ENCODE results near the gene HTR3D. TPM values are rescaled to one million over a fixed set of nuclear protein-coding genes. Genes with fewer than 3 reads are reported as not detected.
"Not testable (repeated sequence)": the region's sequence is repeated elsewhere in the genome, so short reads cannot be mapped to it uniquely, and the experiment has no call there.

Gene HTR3D
- total RNA-seq, 1 donor from 2014 or later = 0.10 TPM

DNA sequence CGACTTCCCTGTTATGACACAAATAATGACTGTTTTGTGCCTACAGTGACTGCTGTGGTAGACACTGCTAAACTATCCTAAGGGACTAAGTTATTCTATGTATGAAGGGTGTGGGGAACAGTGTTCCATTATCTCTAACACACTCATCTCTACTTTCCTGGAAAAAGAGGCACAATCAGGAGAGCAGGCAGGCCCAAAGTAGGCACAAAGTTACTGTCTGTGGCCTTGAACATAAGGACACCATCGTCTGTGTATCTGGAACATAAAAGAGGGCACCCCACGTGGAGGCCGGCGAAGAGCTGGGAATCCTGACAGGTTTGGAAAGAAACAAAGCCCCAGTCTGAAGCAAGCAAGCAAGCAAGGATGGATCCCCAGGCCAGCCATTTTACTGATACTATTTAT is 15.4 kb upstream of the HTR3D start:
- DNase-seq (ENCODE audit: low read depth) = no peak

DNA sequence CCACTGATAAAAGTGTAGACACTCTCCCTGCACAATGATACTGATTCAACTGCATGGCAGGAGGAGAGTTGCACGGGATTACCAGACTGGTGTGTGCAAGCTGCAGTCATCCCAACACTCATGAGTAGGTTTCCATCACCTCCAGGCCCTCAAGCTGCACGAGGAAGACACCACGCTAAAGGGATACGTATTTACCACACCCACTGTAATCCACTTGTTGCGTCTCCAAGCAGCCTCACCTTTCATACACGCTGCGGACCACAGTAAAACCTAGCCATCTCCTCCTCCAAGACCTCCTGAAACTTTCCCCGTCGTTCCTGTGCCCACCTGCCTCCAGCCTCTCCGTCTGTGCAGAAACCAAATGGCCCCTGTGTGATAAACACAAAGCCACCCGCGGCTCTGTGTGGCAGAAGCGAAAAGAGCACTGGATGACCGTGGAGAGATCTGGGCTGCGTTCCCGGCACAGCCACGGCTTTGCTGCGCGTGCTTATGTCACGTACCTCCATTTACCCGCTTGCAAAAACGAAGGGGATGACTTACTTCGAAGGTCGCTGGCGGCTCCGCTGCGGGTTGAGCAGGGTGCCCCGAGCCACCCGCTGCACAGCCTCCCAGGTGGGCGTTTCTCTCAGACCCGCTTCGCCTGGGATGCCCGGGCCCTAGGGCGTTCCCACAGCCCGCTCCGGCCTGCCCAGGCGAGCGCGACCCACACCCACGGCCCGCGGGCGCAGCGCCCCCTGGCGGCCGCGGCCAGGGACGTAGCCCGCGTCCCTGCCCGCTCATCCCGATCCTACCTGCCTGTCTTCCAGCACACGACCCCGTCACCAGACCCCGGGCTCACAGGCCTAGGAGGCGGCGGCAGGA is 14.5 kb upstream of the HTR3D start:
- DNase-seq (ENCODE audit: low read depth) = no peak

DNA sequence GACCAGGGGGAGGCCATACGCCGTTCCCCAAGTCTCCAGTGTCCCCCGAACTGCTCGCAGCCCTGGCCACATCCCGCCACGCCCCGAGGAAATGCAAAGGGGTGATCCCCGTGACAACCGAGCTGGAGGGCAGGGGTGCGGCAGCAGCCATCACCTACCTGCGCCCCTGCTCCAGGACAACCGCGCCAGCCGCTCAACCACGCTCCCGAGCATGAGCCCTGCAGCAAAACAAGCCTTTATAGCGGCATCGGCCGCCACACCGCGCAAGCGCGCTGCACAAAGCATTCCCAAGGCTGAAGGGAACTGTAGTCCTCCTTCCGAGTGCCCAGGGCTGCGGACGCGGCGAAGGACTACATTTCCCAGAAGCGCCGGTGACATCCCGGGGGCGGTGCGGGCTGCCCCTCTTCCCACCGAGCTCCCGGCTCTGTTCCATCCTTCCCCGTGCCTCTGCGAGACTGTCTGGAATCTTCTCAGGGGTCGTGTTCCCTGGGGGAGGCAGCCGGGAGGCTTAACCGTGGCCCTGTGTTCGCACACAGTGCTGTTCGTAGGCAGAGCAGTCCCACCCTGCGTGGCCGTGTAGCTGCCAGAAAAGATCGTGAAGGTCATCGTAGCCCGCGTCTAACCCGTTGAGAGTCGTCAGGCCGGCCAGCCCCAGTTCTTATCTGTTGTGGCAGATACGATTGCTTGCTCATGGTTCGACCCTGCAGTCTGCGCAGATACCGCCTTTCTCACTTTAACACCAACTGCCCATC is 13.7 kb upstream of the HTR3D start, which contains the start of gene ABCC5:
Gene ABCC5, minus strand, starts transcription at position 213 of the 752 bp plus-strand sequence. CDS start 3,492 bp downstream, outside the sequence.
- DNase-seq (ENCODE audit: low read depth) = peak; percentile 87

DNA sequence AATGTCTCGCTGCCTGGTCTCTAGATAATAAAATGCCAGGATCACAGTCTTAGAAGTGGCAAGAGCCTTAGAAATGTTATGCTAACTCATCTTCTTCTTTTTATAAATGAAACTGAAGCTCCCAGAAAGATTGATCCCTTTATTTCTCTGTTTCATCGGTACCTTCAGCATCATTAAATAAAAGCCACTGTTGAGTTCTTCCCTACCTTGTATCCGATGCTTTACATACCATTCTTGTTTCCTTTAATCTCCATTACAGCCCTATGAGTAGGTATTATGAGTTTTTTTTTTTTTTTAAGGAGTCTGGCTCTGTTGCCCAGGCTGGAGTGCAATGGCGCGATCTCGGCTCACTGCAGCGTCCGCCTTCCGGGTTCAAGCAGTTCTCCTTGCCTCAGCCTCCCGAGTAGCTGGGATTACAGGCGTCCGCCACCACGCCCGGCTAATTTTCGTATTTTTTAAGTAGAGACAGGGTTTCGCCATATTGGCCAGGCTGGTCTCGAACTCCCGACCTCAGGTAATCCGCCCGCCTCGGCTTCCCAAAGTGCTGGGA is 13.0 kb upstream of the HTR3D start:
- no peak for DNase-seq (ENCODE audit: low read depth)

DNA sequence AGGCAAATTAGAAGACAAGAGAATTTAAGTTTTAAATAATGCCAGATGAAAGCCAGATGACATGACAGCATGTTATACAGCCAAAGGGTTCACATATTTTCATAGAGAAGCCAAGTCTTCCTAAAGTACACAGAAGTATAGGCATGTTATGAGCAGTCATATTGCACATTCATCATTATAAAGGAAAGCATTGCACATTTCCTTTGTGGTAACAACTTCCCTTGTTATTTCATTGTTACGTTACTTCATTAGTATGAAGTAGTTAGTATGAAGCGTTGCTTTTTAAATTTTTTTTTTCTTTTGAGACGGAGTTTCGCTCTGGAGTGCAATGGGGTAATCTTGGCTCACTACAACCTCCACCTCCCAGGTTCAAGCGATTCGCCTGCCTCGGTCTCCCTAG is 9.2 kb upstream of the HTR3D start:
- DNase-seq (ENCODE audit: low read depth) = no peak

DNA sequence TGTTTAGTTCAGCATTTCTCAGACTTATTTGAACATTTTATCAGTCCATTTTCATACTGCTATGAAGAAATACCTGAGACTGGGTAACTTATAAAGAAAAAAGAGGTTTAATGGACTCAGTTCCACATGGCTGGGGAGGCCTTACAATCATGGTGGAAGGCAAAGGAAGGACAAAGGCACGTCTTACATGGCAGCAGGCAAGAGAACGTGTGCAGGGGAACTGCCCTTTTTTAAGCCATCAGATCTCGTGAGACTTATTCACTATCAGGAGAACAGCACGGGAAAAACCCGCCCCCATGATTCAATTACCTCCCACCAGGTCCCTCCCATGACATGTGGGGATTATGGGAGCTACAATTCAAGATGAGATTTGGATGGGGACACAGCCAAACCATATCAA is 6.3 kb upstream of the HTR3D start:
- not testable (repeated sequence) for DNase-seq (ENCODE audit: low read depth)

DNA sequence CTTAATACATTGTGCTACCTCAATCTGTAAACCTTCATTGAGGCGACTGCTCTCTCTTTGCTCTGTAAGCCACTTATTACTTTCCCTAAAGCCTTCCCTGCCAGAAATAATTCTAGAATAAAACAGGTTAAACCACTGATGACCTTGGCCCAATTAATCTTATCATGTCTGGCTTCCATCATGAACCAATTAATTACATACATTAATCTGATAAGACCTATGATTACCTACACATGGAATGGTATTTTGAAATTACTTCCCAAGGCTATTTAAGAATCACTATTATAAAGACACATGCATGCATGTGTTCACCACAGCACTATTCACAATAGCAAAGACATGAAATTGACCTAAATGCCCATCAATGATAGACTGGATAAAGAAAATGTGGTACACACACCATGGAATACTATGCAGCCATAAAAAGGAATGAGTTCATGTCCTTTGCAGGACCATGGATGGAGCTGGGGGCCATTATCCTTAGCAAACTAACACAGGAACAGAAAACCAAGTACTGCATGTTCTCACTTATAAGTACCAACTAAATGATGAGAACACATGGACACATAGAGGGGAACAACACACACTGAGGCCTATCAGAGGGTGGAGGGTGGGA is 3.2 kb upstream of the HTR3D start:
- not testable (repeated sequence) for DNase-seq (ENCODE audit: low read depth)

DNA sequence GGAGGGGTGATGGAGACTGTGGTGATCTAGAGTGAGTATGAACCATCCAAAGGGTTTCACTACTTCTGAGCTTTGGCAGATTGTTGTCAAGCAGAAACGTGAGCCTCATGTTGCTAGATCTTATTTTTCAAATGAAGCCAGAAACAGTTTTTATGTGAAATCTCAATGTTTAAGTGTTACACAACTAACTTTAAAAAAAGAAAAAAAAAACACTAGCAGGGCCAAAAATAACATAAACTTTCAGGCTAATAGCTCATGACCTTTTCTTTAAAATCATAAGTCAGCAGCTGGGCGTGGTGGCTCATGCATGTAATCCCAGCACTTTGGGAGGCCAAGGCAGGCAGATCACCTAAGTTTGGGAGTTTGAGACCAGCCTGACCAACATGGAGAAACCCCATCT is 2.1 kb upstream of the HTR3D start:
- no peak for DNase-seq (ENCODE audit: low read depth)

DNA sequence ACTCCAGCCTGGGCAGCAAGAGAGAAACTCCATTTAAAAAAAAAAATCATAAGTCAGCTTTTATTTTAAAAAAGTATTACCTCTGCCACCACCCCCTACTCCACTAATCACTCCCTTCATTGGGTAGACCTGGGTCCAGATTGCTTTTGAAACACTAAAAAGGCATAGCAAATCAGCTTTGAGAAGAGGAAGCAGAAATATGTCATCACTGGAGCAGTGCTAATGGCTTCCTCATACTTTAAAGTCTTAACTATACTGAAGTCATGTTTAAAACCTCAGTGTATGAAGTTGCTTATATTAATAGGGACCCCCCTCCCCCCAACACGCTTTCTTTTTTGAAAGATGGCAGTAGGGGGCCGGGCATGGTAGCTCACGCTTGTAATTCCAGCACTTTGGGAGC is 1.0 kb upstream of the HTR3D start:
- DNase-seq (ENCODE audit: low read depth) = no peak

DNA sequence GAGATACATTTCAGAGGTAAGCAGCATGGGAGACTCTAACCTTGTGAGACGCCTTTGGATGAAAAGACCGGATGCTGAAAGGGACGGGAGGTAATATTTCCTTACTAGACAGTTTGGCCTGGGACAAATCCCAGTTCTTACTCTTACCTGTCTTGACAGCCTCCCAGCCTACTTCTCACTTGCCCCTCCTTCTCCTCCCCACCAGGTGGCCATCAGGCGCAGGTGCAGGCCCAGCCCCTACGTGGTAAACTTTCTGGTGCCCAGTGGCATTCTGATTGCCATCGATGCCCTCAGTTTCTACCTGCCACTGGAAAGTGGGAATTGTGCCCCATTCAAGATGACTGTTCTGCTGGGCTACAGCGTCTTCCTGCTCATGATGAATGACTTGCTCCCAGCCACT is 6.3 kb downstream of the HTR3D start:
- no peak for DNase-seq (ENCODE audit: low read depth)

DNA sequence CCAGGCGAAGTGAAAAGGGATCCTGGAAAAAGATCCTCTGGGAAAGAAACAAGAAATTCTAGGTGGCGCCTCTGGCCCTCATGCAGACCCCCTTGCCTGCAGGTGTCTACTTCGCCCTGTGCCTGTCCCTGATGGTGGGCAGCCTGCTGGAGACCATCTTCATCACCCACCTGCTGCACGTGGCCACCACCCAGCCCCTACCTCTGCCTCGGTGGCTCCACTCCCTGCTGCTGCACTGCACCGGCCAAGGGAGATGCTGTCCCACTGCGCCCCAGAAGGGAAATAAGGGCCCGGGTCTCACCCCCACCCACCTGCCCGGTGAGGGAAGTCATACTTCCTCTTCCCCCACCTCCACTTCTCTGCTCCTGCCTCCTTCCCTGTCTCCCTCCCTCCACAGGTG is 6.8 kb downstream of the HTR3D start:
- DNase-seq (ENCODE audit: low read depth) = not testable (repeated sequence)

DNA sequence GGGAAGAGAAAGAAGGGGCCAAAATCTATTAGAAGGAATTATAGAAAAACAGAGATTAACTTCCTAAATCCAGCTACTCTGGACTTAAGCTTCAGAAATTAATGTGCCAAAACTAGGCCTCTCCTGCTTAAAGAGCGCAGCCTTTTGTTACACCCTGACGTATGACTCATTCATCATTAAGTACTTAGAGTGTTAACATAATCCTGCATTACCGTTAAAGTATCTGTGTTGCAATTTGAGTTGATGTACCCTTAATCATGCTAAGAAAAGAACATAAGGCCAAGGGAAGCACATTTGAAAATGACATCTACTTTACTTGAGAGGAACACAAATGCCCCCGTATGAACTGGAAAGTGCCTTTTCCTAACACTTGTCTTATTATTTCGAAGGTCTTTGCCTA is 7.9 kb downstream of the HTR3D start:
- DNase-seq (ENCODE audit: low read depth) = peak; percentile 88

DNA sequence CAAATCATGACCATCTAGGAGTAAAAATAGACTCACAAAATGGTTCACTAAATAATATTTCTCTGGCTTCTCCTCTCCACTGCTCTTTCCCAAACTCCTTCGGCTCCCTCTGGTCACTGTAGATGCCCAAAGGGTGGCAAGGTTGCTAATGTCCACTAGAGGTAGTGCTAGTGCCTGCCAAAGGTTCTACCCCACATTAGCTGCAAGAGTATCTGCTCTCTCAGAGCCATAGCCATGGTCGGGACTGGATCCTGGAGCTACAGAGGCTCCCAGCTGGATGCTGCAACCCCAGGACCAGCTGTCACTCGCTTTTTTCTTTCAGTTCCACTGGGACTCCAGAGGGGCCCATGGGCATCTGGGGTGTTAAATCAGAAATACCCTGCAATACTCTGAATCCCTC is 8.5 kb downstream of the HTR3D start:
- no peak for DNase-seq (ENCODE audit: low read depth)

DNA sequence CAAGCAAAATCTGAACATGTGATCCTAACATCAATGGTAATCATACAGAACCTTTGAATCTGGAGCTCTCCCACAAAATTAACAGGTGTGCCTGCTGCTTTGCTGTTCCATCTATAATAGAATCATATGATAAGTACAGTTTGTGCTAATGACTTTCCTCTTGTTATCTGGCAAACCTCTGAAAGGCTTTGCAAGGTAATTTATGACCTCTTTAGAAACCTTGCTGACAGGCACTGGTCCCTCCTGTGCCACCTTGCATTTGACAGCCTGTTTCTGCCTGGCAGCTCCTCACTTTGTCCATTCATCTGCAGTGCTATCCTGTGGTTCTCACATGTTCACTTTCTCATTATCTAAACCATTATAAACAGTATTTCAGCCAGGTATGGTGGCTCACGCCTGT is 11.1 kb downstream of the HTR3D start:
- no peak for DNase-seq (ENCODE audit: low read depth)

DNA sequence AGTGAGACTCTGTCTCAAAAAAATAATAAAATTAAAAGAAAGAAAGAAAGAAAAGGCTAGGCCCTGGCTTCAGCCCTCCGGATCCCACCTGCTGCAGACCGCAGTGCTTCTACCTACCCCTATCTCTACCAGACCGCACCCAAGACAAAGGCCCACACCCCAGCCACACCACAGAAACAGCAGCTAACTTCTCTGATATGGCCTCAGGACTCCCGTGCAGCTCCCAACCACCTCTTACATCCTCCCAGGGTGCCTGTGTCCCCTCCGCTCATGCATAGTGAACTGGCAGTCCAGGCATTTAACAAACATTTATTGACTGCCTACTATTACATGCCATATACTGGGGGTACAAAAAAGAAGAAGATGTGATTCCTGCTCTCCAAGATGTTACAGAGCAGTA is 14.5 kb downstream of the HTR3D start:
- DNase-seq (ENCODE audit: low read depth) = no peak

DNA sequence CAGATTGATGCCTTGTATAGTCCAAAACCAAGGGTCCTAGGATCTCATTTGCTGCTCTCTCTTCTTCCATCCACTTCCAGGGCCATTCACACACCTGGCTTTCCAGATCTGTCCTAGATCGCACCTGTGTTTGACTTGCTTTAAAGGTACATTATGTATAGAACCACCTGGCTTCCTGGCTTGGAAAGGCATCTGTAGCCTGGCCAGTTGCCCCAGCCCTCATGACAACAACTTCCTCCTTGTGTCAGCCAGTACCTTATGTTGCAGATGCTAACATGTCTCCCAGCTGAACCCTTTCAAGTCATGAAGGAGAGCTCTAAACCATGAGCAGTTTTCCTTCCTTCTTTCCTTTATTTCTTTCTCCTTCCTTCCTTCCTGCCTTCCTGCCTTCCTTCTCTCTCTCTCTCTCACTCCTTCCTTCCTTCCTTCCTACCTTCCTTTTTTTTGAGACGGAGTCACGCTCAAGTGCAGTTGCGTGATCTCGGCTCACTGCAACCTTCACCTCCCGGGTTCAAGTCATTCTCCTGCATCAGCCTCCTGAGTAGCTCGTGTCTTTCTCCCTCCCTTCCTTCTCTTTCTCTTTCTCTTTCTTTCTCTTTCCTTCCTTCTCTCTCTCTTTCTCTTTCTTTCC is 18.8 kb downstream of the HTR3D start:
- no peak for DNase-seq (ENCODE audit: low read depth)

DNA sequence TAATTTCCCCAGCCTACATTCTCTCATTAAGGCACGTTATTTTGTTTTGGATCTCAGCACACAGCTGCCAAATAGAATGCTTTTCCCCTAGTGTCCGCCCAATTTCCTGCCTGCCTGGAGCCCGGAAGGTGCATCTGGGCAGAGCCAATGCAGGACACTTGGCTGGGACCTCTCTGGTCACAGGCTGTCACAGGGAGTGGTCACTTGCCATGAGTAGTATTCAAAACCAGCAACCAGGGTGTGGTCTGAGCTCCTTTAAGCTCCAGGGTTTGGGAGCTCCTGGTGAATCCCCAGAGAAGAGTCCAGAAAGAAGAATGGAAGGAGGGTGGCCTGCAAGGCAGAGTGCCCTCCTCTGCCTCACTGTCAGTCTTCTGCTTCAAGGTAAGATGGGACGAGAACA is 21.2 kb downstream of the HTR3D start, which contains the start of gene HTR3C:
Gene HTR3C, plus strand, starts transcription at position 281 of the 400 bp plus-strand sequence. Its CDS starts 34 bp downstream, at position 315.
- DNase-seq (ENCODE audit: low read depth) = no peak

DNA sequence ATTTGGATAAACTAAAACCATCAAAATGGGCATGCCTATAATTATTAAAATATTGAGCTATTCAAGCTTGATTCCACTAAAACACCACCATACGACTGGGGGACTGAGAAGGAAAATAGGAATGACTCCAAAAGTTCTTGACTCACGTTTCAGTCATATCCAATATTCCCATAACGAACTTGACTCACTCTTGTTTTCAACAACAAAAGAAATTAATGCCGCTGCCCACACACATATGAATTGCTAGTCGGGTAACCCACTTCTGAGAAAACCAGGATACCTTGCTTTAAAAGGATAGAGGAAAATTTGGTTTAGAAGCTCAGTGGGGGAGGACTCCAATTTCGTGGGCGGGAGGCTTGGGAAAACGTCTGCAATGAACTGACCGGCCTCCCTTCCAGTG is 26.5 kb downstream of the HTR3D start:
- no peak for DNase-seq (ENCODE audit: low read depth)

DNA sequence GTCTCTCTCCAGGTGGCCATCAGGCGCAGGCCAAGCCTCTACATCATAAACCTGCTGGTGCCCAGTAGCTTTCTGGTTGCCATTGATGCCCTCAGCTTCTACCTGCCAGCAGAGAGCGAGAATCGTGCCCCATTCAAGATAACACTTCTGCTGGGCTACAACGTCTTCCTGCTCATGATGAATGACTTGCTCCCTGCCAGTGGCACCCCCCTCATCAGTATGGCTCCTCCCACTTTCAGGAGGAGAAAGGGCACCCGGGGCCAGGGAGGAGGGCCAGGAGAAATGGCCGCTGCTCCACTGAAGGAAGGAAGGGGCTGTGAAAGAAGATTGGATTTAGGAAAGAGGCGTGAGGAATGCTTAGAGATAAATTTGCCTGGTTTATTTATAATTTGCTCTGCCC is 27.9 kb downstream of the HTR3D start:
- no peak for DNase-seq (ENCODE audit: low read depth)

DNA sequence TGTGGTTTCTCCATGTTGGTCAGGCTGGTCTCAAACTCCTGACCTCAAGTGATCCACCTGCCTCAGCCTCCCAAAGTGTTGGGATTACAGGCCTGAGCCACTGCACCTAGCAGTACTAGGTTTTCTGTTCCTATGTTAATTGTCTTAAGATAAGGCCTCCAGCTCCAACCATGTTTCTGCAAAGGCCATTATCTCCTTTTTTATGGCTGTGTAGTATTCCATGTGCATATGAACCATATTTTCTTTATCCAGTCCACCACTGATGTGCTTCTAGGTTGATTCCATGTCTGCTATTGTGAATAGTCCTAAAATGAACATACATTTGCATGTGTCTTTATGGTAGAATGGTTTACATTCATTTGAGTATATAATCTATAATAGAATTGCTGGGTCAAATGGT is 31.1 kb downstream of the HTR3D start:
- DNase-seq (ENCODE audit: low read depth) = no peak

DNA sequence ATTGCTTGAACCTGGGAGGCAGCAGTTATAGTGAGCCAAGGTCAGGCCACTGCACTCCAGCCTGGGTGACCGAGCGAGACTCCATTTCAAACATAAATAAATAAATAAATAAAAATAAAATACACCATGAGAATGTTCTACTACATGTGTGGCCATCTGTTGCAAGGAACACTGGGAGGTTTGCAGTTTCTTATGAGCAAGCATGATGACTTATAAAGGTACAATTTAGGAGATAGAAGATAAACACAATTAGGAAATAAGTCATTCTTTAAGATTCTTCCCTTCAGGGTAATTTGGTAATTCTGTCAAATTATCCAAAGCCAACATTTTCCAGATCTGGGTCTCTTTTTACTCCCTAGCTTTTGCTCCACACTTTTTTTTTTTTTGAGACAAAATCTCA is 34.7 kb downstream of the HTR3D start:
- no peak for DNase-seq (ENCODE audit: low read depth)

DNA sequence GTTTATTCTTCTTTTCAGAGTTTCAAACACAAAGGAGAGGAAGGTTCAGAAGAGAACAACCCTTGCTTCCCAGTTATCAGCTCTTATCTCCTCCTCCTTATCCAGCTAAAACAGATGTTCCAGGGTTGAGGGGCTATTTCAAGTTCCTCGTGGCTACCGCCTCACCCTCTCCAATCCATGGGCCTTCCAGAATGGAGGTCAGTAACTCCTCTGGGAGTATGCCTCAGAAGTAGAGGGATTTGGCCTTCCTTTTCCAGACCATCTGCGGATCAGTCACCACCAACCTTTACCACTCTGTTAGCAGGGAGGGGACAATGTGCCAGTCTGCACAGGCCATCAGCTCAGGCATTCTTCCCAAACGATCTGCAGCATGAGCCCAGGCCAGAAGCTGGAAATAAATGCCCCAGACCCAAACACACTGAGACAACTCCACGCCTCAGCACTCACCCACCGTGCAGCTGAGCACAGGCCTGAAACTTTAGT is 36.1 kb downstream of the HTR3D start:
- no peak for DNase-seq (ENCODE audit: low read depth)

Measured in renal cortical epithelial cell (primary cell).